BJ (cell line): ENCODE results near the gene SCG3. TPM values are rescaled to one million over a fixed set of nuclear protein-coding genes. Genes with fewer than 3 reads are reported as not detected.
"Not testable (repeated sequence)": the region's sequence is repeated elsewhere in the genome, so short reads cannot be mapped to it uniquely, and the experiment has no call there.

Source experiments
- CTCF ChIA-PET: fragments of 350-600 bp; formaldehyde crosslinking; extraction: SDS; loops from one replicate; lab custom pipeline; 2021; ENCODE audit warnings: antibody characterized with exemption, inconsistent platforms; lab: Yijun Ruan, JAX
- POLR2A ChIA-PET: fragments of 300-600 bp; sonication (Branson Sonifier 250); formaldehyde crosslinking; extraction: SDS; loops from one replicate; lab custom pipeline; 2021; ENCODE audit warnings: antibody characterized with exemption; lab: Charles Lee
- DNase-seq: peaks from one replicate; pipeline ENCODE4 v3.0.0-alpha.2; 2011; ENCODE audit warnings: low read depth
- H3K27me3 ChIP-seq: 2 replicates; pipeline ENCODE4 v1.6.0; 2011; ENCODE audit warnings: low read length; ENCODE audit not compliant: control insufficient read depth, insufficient read depth
- H3K36me3 ChIP-seq: 2 replicates; pipeline ENCODE4 v1.5.1; 2011; ENCODE audit warnings: low read length; ENCODE audit not compliant: control insufficient read depth, insufficient read depth
- H3K4me3 ChIP-seq: 2 replicates; pipeline ENCODE4 v1.5.1; 2011; ENCODE audit warnings: low read depth, mild to moderate bottlenecking, control low read depth, low read length
- polyA plus RNA-seq: library from polyadenylated mRNA; depleted of rRNA; stranded (reverse); fragments of >200 nt; gene quantifications from 2 replicates; pipeline ENCODE4 v1.2.3, GENCODE V29; 2011
- TF ChIP-seq, protein P1 (sequence below): IDR thresholded peaks from 2 replicates; pipeline ENCODE4 v1.5.1; 2011; ENCODE audit warnings: low read depth, mild to moderate bottlenecking, control low read depth, inconsistent platforms, low read length, moderate library complexity; ENCODE audit not compliant: insufficient read depth

SCG3 gene
- polyA plus RNA-seq, 1 experiment = not detected

DNA sequence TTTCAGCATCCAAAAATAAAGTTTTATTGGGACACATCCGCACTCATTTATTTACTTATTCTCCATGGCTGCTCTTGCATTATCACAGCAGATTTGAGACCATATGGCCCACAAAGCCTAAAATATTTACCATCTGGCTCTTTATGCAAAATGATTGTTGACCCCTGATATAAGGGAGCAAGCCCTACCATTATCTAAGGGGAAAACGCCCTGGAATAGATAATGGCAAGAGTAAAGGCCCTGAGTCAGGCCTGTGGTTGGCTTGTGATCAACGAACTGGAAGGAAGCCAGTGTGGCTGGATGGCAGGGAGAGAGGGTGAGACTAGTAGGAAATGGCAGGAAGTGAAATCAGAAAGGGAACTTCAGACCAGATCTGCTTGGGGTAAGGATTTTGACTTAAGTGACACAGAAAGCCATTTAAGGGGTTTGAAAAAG is 34.2 kb upstream of the SCG3 start:
- ChIA-PET POLR2A (no interaction called here), CTCF (interaction anchor here (1.0 to 6.3 kb wide), 4 partner anchors 23 to 270 kb away, joined by 3 to 226 read pairs (median 4); no protein-coding TSS in a partner anchor)
- Histone ChIP-seq H3K36me3 (no peaks in the 10 kb centered on the region), H3K4me3 (no peak overlapping the region), H3K27me3 (peaks cover 1% of the 10 kb centered on the region; the same call in 1 of the 2 replicates)
- TF ChIP-seq, protein P1, sequence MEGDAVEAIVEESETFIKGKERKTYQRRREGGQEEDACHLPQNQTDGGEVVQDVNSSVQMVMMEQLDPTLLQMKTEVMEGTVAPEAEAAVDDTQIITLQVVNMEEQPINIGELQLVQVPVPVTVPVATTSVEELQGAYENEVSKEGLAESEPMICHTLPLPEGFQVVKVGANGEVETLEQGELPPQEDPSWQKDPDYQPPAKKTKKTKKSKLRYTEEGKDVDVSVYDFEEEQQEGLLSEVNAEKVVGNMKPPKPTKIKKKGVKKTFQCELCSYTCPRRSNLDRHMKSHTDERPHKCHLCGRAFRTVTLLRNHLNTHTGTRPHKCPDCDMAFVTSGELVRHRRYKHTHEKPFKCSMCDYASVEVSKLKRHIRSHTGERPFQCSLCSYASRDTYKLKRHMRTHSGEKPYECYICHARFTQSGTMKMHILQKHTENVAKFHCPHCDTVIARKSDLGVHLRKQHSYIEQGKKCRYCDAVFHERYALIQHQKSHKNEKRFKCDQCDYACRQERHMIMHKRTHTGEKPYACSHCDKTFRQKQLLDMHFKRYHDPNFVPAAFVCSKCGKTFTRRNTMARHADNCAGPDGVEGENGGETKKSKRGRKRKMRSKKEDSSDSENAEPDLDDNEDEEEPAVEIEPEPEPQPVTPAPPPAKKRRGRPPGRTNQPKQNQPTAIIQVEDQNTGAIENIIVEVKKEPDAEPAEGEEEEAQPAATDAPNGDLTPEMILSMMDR = no peak
- no peak for DNase-seq

DNA sequence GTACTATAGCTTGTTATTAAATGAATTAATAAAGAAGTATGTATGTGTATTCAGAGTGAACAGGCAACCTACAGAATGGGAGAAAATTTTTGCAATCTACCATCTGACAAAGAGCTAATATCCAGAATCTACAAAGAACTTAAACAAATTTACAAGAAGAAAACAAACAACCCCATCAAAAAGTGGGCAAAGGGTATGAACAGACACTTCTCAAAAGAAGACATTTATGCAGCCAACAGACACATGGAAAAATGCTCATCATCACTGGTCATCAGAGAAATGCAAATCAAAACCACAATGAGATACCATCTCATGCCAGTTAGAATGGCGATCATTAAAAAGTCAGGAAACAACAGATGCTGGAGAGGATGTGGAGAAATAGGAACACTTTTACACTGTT is 33.2 kb upstream of the SCG3 start:
- H3K4me3 ChIP-seq, H3K36me3 ChIP-seq, POLR2A ChIA-PET, DNase-seq, H3K27me3 ChIP-seq: not testable (repeated sequence)
- CTCF ChIA-PET = interaction anchor here (1.0 to 6.3 kb wide), 4 partner anchors 22 to 269 kb away, joined by 3 to 226 read pairs (median 4); no protein-coding TSS in a partner anchor

DNA sequence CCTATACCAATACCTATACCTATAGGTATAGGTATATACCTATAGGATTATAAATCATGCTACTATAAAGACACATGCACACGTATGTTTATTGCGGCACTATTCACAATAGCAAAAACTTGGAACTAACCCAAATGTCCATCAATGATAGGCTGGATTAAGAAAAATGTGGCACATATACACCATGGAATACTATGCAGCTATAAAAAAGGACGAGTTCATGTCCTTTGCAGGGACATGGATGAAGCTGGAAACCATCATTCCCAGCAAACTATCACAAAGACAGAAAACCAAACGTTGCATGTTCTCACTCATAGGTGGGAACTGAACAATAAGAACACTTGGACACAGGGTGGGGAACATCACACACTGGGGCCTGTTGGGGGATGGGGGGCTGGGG is 32.7 kb upstream of the SCG3 start:
- H3K4me3 ChIP-seq, DNase-seq, H3K27me3 ChIP-seq, H3K36me3 ChIP-seq, POLR2A ChIA-PET: not testable (repeated sequence)
- CTCF ChIA-PET = interaction anchor here (1.8 to 6.3 kb wide), 2 partner anchors 121 to 127 kb away, joined by 8 to 226 read pairs; no protein-coding TSS in a partner anchor

DNA sequence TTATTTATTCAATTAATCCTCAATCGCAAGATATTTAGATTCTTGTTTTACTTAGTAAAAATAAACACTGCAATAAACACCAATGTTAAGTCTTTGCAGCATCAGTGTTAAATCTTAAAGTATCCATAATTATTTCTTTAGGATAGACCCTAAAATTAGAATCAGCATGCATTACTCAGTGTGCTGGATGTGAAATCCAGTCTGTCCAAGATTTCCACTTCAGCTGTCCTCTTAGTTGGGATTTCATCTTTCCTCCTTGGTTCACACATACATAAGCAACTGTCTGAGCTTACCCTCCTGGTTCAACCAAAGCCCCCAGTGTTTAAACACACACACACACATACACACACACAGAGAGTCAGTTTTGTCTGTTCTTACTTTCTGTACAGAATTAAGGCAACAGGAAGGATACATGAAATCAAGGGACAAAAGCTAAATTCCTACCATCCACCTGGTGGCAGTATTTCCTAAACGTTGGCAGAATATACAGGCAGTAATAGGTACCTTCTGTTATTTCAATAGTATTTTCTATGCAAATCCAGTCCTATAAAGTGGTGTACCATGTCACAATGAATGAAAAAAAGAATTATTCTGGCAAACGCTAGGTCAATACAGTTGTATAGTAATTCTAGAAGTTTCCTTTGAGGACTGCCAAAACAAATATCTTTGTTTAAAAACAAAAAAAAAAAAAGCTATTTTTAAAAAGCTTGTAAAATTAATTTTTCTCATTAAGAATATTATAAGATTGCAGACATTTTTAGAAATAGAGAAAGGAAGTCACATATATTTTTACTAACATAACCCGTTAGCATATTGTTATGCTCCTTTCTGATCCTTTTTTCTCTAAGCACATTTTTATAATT is 31.4 kb upstream of the SCG3 start:
- no peaks in the 10 kb centered on the region for H3K36me3 ChIP-seq
- H3K4me3 ChIP-seq = no peak overlapping the region
- CTCF ChIA-PET = interaction anchor here (0.6 to 6.3 kb wide), 40 partner anchors 8 to 1156 kb away, joined by 3 to 226 read pairs (median 4); partner anchors contain the start of genes LYSMD2 and SCG3
- DNase-seq = peak; percentile 35
- TF ChIP-seq, protein P1 = peak; percentile 65
- peaks cover 3% of the 10 kb centered on the region for H3K27me3 ChIP-seq
- POLR2A ChIA-PET = no interaction called here

DNA sequence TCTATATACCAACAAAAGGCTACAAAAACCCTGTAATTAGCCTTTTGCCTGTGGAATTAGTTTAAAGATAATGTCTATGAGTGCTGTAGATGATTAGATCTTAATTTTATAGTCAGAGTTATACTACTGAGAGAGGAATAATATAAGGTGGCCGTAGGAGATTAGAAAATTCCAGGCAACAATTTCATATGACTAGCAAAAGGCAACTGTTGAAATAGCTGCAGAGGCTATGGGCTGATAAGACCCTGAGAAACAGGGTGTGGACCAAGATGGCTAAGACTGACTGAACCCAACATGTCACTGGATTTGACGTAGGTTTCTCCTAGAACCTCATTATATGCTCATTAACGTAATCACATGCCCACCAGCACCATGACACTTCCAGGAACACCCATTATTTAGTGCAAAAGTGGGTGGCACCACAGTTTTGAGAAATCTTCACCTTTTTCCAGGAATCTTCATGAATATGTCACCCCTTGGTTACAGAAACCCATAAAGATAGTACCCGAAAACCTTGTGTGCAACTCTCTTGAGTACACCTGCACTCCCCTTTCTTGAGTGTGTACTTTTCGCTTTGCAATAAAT is 29.1 kb upstream of the SCG3 start:
- TF ChIP-seq, protein P1 = no peak
- Histone ChIP-seq H3K4me3 (no peak overlapping the region), H3K27me3 (peaks cover 3% of the 10 kb centered on the region), H3K36me3 (no peaks in the 10 kb centered on the region)
- ChIA-PET CTCF (interaction anchor here (0.8 to 6.3 kb wide), 3 partner anchors 10 to 123 kb away, joined by 3 to 226 read pairs (median 3); no protein-coding TSS in a partner anchor), POLR2A (no interaction called here)
- no peak for DNase-seq

DNA sequence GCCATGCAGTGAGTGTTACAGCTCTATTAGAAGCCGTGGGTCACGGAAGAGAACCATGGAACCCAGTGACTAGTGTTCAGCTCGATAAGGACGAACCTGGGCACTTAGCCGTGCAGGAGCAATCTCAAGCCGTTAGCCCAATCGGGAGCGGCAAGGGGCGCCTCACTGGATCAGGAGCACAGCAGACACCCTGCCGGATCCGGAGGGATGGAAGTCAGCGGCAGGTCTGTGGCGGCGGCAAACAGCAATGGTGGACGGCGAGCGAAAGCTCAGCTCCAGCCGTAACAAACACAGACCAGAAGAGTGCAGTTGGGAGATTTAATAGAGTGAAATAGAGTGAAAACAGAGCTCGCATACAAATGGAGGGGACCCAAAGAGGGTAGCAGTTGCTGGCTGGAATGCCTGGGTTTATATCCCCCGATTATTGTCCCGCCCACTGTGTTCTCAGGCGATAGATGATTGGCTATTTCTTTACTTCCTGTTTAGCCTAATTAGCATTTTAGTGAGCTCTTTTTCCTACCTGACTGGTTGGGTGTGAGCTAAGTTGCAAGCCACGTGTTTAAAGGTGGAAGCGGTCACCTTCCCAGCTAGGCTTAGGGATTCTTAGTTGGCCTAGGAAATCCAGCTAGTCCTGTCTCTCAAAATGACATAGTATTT is 25.8 kb upstream of the SCG3 start:
- CTCF ChIA-PET = interaction anchor here (6.0 kb wide), 1 partner anchor 120 kb away, joined by 51 read pairs; no protein-coding TSS in a partner anchor
- H3K36me3 ChIP-seq, POLR2A ChIA-PET, DNase-seq, H3K27me3 ChIP-seq, H3K4me3 ChIP-seq: not testable (repeated sequence)
